ENCODE results near the gene ANKRD66.

Gene ANKRD66

DNA sequence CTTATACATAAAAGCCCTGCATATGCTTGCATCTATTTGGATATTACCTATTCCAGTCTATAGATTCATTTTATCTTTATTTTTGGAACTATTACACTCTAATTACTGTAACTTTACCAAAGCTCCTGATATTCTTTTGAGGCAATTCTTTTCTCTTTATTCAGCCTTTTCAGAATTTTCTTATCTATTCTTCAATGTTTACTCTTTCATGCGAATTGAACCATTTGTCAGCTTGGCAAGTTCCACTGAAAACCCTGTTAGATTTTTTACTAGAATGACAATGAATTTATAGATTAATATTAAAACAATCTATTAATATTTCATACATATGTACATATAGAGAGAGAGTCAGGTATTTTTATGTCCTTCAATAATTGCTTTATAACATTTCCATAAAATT lies 45.9 kb downstream of the ANKRD66 start:
- DNase-seq = no peak

DNA sequence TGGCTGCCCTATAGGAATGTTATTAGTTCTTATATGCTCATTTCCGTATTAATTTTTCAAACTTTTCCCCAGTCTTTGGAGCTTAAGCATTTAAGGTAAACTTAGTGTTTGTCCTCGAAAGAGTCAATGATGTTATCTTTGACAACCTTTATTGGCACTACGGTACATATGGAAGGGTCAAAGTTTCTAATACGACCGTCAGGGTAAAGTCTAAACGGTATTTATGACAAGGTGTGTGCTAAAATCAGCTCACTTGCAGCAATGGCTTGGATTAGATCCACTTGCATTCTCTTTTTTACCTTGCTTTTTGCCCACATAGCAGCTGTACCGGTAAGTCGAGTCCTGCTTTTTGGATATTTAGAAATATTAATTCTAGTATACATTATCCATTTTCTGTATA lies 46.4 kb downstream of the ANKRD66 start, which contains the start of gene MEP1A:
TSS of gene MEP1A (plus strand) at position 252 of the 400 bp plus-strand sequence. CDS start at position 262, 10 bp downstream.
- DNase-seq = no peak

DNA sequence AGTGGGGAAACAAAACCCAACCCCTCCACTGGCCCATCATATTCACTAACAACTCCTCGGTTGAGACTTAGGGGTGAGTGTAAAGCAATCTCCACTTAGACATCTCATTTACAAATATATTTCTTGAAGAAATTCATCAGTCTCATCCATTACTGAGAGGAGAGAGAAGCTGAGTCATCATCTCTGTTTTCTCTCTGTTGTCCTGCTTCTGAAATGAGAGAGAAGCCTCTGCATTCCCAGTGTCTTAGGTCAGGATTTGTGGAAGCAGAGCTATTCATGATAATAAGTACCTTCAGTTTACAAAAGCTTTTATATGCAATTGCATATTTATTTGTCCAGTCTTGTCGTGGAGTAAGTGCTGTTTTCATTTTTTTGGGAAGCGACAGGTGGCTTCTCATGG lies 47.3 kb downstream of the ANKRD66 start:
- no peak for DNase-seq

DNA sequence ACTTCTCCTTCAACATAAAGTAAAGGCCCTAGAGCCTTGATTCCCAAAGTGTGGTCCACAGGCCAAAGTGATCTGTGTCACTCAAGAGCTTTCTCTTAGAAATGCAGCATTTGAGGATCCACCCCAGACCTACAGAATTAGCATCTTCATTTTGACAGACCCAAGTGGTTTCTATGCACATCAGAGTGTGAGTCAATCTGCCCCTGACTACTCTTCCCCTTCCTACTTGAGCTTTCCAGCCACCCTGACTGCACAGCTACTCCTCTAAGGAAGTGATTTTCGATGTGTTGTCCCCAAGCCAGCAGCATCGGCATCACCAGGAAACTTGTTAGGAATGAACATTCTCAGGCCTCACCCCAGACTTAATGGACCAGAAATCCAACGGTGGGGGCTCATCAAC lies 49.1 kb downstream of the ANKRD66 start:
- DNase-seq = no peak

DNA sequence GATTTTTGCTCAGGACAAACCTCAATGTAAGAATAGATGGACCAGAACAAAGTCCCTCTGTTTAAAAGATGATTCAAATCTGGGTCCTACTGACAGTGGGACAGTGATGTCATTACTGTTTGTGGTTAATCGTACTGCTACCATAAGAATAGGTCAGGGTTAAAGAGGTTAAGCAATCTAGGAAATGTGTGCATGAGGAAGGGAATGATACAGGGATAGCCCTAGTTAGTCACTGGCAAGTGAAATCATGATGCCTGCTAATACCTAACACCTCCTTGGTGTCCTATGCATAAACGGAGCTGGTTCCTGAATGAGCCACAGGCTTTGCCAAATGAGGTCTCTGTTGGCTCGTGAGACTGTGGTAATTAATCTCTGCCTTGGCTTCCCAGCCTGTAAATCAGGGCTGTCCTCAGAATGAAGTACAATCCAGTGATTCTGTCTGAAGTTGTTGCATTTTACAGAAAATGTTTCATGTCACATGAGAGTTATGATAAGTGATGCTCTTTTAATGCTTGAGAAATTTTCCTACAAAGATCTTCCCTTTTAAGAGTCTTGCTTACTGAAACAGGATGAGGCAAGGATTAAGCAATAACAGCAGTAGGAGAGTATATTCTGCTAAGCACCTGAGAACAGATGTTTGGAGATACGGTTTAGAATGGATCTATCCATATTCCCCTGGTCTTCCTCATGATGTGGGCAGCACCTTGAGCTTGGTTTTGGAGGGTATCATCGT lies 50.3 kb downstream of the ANKRD66 start:
- no peak for DNase-seq

DNA sequence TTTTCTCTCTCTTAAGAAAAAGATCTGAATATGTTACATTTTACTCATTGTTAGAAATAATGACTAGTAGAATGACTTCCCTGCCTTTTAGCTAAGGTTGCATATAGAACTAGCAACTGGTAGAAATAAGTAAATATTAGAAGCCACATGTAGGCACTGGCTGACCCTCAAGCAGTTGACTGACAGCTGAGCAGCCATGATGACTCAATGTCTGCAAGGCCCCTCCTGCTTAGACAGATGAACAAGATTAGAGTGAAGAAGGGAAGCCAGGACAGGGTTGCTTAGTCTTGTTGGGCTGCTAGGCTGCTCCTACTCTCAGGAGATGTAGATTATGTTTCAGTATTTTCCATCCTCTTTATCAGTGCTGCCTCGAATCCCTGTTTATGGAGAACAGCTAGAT lies 52.9 kb downstream of the ANKRD66 start:
- DNase-seq = no peak

DNA sequence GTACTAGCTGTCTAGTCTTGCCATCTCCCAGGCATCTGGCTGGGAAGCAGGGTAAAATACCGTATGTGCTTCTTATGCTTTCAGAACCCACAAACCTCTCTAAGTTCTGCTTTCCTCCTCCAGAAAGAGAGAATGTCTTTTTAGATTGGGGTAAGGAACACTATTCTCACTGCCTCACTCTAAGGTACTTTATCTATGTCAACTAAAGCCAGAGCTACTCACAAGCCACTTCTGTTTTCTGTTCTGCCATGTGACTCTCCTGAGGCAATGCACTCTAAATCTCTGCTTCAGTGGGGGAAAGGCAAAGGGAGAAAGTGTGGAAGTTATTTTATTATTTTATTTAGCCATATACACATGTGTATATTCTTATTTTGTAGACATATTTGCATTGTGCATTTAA lies 62.1 kb downstream of the ANKRD66 start:
- DNase-seq = no peak

All from SHP77 treated with DMSO at 0.1 percent for 48 hours (cell line).